ENCODE data around the gene EEIG1. TPM values are rescaled to one million over a fixed set of nuclear protein-coding genes. Genes with fewer than 3 reads are reported as not detected.

The EEIG1 gene
- total and polyA plus RNA-seq, 10 of the 15 experiments (the other 5 are each of a cell fraction or from before 2014, with no cell fraction given) = 1.2 to 75.9 (median 9.0) TPM

DNA sequence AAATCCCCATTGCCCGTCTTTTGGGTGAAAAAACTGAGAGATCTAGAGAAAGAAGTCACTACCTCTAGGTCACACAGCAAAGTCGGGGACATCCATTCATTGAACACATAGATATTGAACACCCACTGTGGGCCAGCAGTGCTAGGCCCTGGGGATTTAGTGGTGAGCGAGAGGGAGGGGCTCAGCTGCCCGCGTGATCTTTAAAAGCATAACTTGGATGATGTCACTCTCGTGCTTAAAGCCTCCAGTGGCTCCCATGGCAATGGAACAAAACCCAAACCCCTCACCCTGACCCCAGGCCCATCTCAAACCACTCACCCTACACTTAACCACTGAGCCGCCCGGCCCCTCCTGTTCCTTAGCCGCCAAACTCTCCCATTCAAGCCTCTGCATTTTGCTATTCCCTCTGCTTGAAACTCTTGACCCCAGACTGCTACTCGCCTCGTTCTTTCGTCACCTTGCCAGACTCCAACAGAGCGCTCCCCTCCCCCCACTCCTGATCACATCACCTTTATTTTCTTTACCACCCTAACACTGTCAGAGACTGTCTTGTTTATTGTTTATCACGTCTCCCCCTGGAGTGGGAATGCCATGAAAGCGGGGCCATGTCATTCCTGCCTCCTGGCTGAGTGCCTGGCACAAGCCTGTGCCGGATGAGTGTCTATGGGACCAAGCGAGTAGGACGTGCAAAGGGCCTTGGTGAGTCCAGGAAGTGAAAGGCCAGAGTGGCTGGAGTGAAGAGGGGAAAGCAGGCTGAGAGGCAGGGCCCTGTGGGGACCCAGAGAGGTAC is 49.5 kb downstream of the EEIG1 start (continued):
- TF ChIP-seq, protein P1, sequence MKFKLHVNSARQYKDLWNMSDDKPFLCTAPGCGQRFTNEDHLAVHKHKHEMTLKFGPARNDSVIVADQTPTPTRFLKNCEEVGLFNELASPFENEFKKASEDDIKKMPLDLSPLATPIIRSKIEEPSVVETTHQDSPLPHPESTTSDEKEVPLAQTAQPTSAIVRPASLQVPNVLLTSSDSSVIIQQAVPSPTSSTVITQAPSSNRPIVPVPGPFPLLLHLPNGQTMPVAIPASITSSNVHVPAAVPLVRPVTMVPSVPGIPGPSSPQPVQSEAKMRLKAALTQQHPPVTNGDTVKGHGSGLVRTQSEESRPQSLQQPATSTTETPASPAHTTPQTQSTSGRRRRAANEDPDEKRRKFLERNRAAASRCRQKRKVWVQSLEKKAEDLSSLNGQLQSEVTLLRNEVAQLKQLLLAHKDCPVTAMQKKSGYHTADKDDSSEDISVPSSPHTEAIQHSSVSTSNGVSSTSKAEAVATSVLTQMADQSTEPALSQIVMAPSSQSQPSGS (IDR thresholded peaks at IDR 0.05; ENCODE audit: low read length) = peak; percentile 19; the same call in 1 of the 2 replicates

Other genes with a start within 250 kb of the EEIG1 start
Only the 7 nearest of the 17 such genes appear.
- gene AK1, start 103.3 kb downstream of the EEIG1 start, total RNA-seq (2014; rRNA removed) = 0.87 and 3.1 TPM in 2 replicates
- 0.14 and 1.8 TPM in 2 replicates for gene AK1, start 103.3 kb downstream of the EEIG1 start, total RNA-seq (2014; rRNA removed; fragmentation: Illumina TruSeq; extraction: Trizol)
- gene AK1, start 103.3 kb downstream of the EEIG1 start, total RNA-seq (2021) = 2.1 and 2.2 TPM in 2 replicates
- 0.98 and 1.8 TPM in 2 replicates for gene AK1, start 103.3 kb downstream of the EEIG1 start, polyA plus RNA-seq (2011; rRNA removed)
- 1.3 and 1.8 TPM in 2 replicates for gene AK1, start 103.3 kb downstream of the EEIG1 start, polyA plus RNA-seq (2014; fragmentation: Illumina TruSeq; extraction: Trizol)
- gene AK1, start 103.3 kb downstream of the EEIG1 start, polyA plus RNA-seq (2014; fragmentation: Nextera tagmentation; extraction: Ambion mirVana) = 1 to 10 TPM in 1 of 2 experiments, under 1 TPM in 1; 0.23 to 1.4 TPM
- 2.1 and 4.7 TPM in 2 replicates for gene AK1, start 103.3 kb downstream of the EEIG1 start, polyA plus RNA-seq (2014; rRNA removed)
- gene AK1, start 103.3 kb downstream of the EEIG1 start, polyA plus RNA-seq (2016; fragmentation: Nextera tagmentation; extraction: Ambion mirVana) = 1 to 10 TPM; 1.4 to 2.2 TPM
- gene ST6GALNAC6, start 81.4 kb downstream of the EEIG1 start, total RNA-seq (2014; rRNA removed) = 22.6 and 27.0 TPM in 2 replicates
- 16.0 and 17.6 TPM in 2 replicates for gene ST6GALNAC6, start 81.4 kb downstream of the EEIG1 start, total RNA-seq (2014; rRNA removed; fragmentation: Illumina TruSeq; extraction: Trizol)
- gene ST6GALNAC6, start 81.4 kb downstream of the EEIG1 start, total RNA-seq (2021) = 21.1 and 23.2 TPM in 2 replicates
- 13.9 and 24.6 TPM in 2 replicates for gene ST6GALNAC6, start 81.4 kb downstream of the EEIG1 start, polyA plus RNA-seq (2011; rRNA removed)
- gene ST6GALNAC6, start 81.4 kb downstream of the EEIG1 start, polyA plus RNA-seq (2014; fragmentation: Illumina TruSeq; extraction: Trizol) = 7.2 and 16.1 TPM in 2 replicates
- under 1 TPM; 0.40 to 0.48 TPM for gene ST6GALNAC6, start 81.4 kb downstream of the EEIG1 start, polyA plus RNA-seq (2014; fragmentation: Nextera tagmentation; extraction: Ambion mirVana)
- 24.0 and 24.7 TPM in 2 replicates for gene ST6GALNAC6, start 81.4 kb downstream of the EEIG1 start, polyA plus RNA-seq (2014; rRNA removed)
- gene ST6GALNAC6, start 81.4 kb downstream of the EEIG1 start, polyA plus RNA-seq (2016; fragmentation: Nextera tagmentation; extraction: Ambion mirVana) = 10 to 100 TPM; 12.6 to 12.7 TPM
- gene ST6GALNAC4, start 63.9 kb downstream of the EEIG1 start, total RNA-seq (2014; rRNA removed) = 48.3 and 57.4 TPM in 2 replicates
- gene ST6GALNAC4, start 63.9 kb downstream of the EEIG1 start, total RNA-seq (2014; rRNA removed; fragmentation: Illumina TruSeq; extraction: Trizol) = 20.7 and 23.7 TPM in 2 replicates
- 56.1 and 64.1 TPM in 2 replicates for gene ST6GALNAC4, start 63.9 kb downstream of the EEIG1 start, total RNA-seq (2021)
- gene ST6GALNAC4, start 63.9 kb downstream of the EEIG1 start, polyA plus RNA-seq (2011; rRNA removed) = 6.9 and 16.4 TPM in 2 replicates
- 3.0 and 13.5 TPM in 2 replicates for gene ST6GALNAC4, start 63.9 kb downstream of the EEIG1 start, polyA plus RNA-seq (2014; fragmentation: Illumina TruSeq; extraction: Trizol)
- 1 to 10 TPM; 4.2 to 6.6 TPM for gene ST6GALNAC4, start 63.9 kb downstream of the EEIG1 start, polyA plus RNA-seq (2014; fragmentation: Nextera tagmentation; extraction: Ambion mirVana)
- gene ST6GALNAC4, start 63.9 kb downstream of the EEIG1 start, polyA plus RNA-seq (2014; rRNA removed) = 63.2 and 68.1 TPM in 2 replicates
- 10 to 100 TPM; 46.7 to 49.9 TPM for gene ST6GALNAC4, start 63.9 kb downstream of the EEIG1 start, polyA plus RNA-seq (2016; fragmentation: Nextera tagmentation; extraction: Ambion mirVana)
- gene PIP5KL1, start 50.2 kb downstream of the EEIG1 start, total RNA-seq (2014; rRNA removed) = 0.40 TPM in 1 of 2 replicates, not detected in the other
- 0.14 and 0.22 TPM in 2 replicates for gene PIP5KL1, start 50.2 kb downstream of the EEIG1 start, total RNA-seq (2014; rRNA removed; fragmentation: Illumina TruSeq; extraction: Trizol)
- gene PIP5KL1, start 50.2 kb downstream of the EEIG1 start, total RNA-seq (2021) = 0.32 and 0.64 TPM in 2 replicates
- 0.12 and 0.50 TPM in 2 replicates for gene PIP5KL1, start 50.2 kb downstream of the EEIG1 start, polyA plus RNA-seq (2011; rRNA removed)
- gene PIP5KL1, start 50.2 kb downstream of the EEIG1 start, polyA plus RNA-seq (2014; fragmentation: Illumina TruSeq; extraction: Trizol) = 0.04 TPM in 1 of 2 replicates, not detected in the other
- gene PIP5KL1, start 50.2 kb downstream of the EEIG1 start, polyA plus RNA-seq (2014; fragmentation: Nextera tagmentation; extraction: Ambion mirVana) = not detected
- gene PIP5KL1, start 50.2 kb downstream of the EEIG1 start, polyA plus RNA-seq (2014; rRNA removed) = 0.55 and 0.67 TPM in 2 replicates
- under 1 TPM; 0.11 to 0.47 TPM for gene PIP5KL1, start 50.2 kb downstream of the EEIG1 start, polyA plus RNA-seq (2016; fragmentation: Nextera tagmentation; extraction: Ambion mirVana)
- gene DPM2, start 43.1 kb downstream of the EEIG1 start, total RNA-seq (2014; rRNA removed) = 36.3 and 40.3 TPM in 2 replicates
- gene DPM2, start 43.1 kb downstream of the EEIG1 start, total RNA-seq (2014; rRNA removed; fragmentation: Illumina TruSeq; extraction: Trizol) = 30.6 and 31.7 TPM in 2 replicates
- gene DPM2, start 43.1 kb downstream of the EEIG1 start, total RNA-seq (2021) = 40.7 and 44.0 TPM in 2 replicates
- 25.8 and 49.2 TPM in 2 replicates for gene DPM2, start 43.1 kb downstream of the EEIG1 start, polyA plus RNA-seq (2011; rRNA removed)
- gene DPM2, start 43.1 kb downstream of the EEIG1 start, polyA plus RNA-seq (2014; fragmentation: Illumina TruSeq; extraction: Trizol) = 24.3 and 45.4 TPM in 2 replicates
- 10 to 100 TPM; 22.7 to 24.2 TPM for gene DPM2, start 43.1 kb downstream of the EEIG1 start, polyA plus RNA-seq (2014; fragmentation: Nextera tagmentation; extraction: Ambion mirVana)
- gene DPM2, start 43.1 kb downstream of the EEIG1 start, polyA plus RNA-seq (2014; rRNA removed) = 54.3 and 56.5 TPM in 2 replicates
- 10 to 100 TPM; 76.7 to 77.9 TPM for gene DPM2, start 43.1 kb downstream of the EEIG1 start, polyA plus RNA-seq (2016; fragmentation: Nextera tagmentation; extraction: Ambion mirVana)
- 10.7 and 14.2 TPM in 2 replicates for gene NAIF1, start 86.3 kb upstream of the EEIG1 start, total RNA-seq (2014; rRNA removed)
- gene NAIF1, start 86.3 kb upstream of the EEIG1 start, total RNA-seq (2014; rRNA removed; fragmentation: Illumina TruSeq; extraction: Trizol) = 6.3 and 6.4 TPM in 2 replicates
- gene NAIF1, start 86.3 kb upstream of the EEIG1 start, total RNA-seq (2021) = 8.6 and 10.3 TPM in 2 replicates
- gene NAIF1, start 86.3 kb upstream of the EEIG1 start, polyA plus RNA-seq (2011; rRNA removed) = 6.1 and 9.4 TPM in 2 replicates
- 5.2 and 6.2 TPM in 2 replicates for gene NAIF1, start 86.3 kb upstream of the EEIG1 start, polyA plus RNA-seq (2014; fragmentation: Illumina TruSeq; extraction: Trizol)
- 1 to 10 TPM; 2.4 to 5.2 TPM for gene NAIF1, start 86.3 kb upstream of the EEIG1 start, polyA plus RNA-seq (2014; fragmentation: Nextera tagmentation; extraction: Ambion mirVana)
- 8.5 and 9.3 TPM in 2 replicates for gene NAIF1, start 86.3 kb upstream of the EEIG1 start, polyA plus RNA-seq (2014; rRNA removed)
- gene NAIF1, start 86.3 kb upstream of the EEIG1 start, polyA plus RNA-seq (2016; fragmentation: Nextera tagmentation; extraction: Ambion mirVana) = 1 to 10 TPM; 5.0 to 7.9 TPM
- gene SLC25A25, start 87.2 kb upstream of the EEIG1 start, total RNA-seq (2014; rRNA removed) = 17.1 and 17.5 TPM in 2 replicates
- 10.1 and 10.2 TPM in 2 replicates for gene SLC25A25, start 87.2 kb upstream of the EEIG1 start, total RNA-seq (2014; rRNA removed; fragmentation: Illumina TruSeq; extraction: Trizol)
- 14.3 and 15.7 TPM in 2 replicates for gene SLC25A25, start 87.2 kb upstream of the EEIG1 start, total RNA-seq (2021)
- 5.9 and 8.2 TPM in 2 replicates for gene SLC25A25, start 87.2 kb upstream of the EEIG1 start, polyA plus RNA-seq (2011; rRNA removed)
- 3.2 and 6.6 TPM in 2 replicates for gene SLC25A25, start 87.2 kb upstream of the EEIG1 start, polyA plus RNA-seq (2014; fragmentation: Illumina TruSeq; extraction: Trizol)
- gene SLC25A25, start 87.2 kb upstream of the EEIG1 start, polyA plus RNA-seq (2014; fragmentation: Nextera tagmentation; extraction: Ambion mirVana) = under 1 TPM in 1 of 2 experiments, not detected in 1; 0.04 TPM
- gene SLC25A25, start 87.2 kb upstream of the EEIG1 start, polyA plus RNA-seq (2014; rRNA removed) = 12.4 and 13.4 TPM in 2 replicates
- gene SLC25A25, start 87.2 kb upstream of the EEIG1 start, polyA plus RNA-seq (2016; fragmentation: Nextera tagmentation; extraction: Ambion mirVana) = 10 to 100 TPM; 12.4 to 13.6 TPM